HEK293 (cell line): Measurements from ENCODE around the gene WDR4.

ENCODE experiments used
- BCL6B ChIP-seq: fragments of 450-650 bp; formaldehyde crosslinking; IDR thresholded peaks from 2 replicates; pipeline ENCODE4 v1.5.1; 2017; ENCODE audit warnings: missing biosample characterization, missing genetic modification characterization
- GLI4 ChIP-seq: fragments of 450-650 bp; formaldehyde crosslinking; IDR thresholded peaks from 2 replicates; pipeline ENCODE4 v1.5.1; 2016; ENCODE audit warnings: missing biosample characterization, missing genetic modification characterization
- HIC1 ChIP-seq: fragments of 450-650 bp; formaldehyde crosslinking; IDR thresholded peaks from 2 replicates; pipeline ENCODE4 v1.5.1; 2016; ENCODE audit warnings: missing biosample characterization, missing genetic modification characterization
- KLF16 ChIP-seq: fragments of 450-650 bp; formaldehyde crosslinking; IDR thresholded peaks from 2 replicates; pipeline ENCODE4 v1.5.1; 2017; ENCODE audit warnings: missing biosample characterization, missing genetic modification characterization
- KLF17 ChIP-seq: fragments of 450-650 bp; formaldehyde crosslinking; IDR thresholded peaks from 2 replicates; pipeline ENCODE4 v1.5.1; 2016; ENCODE audit warnings: missing biosample characterization, missing genetic modification characterization
- OSR2 ChIP-seq: fragments of 450-650 bp; formaldehyde crosslinking; IDR thresholded peaks from 2 replicates; pipeline ENCODE4 v1.5.1; 2016; ENCODE audit warnings: missing biosample characterization, missing genetic modification characterization
- PRDM4 ChIP-seq: fragments of 450-650 bp; formaldehyde crosslinking; IDR thresholded peaks from 2 replicates; pipeline ENCODE4 v1.5.1; 2017; ENCODE audit warnings: missing biosample characterization, missing genetic modification characterization
- REPIN1 ChIP-seq: fragments of 450-650 bp; formaldehyde crosslinking; IDR thresholded peaks from 2 replicates; pipeline ENCODE4 v1.5.1; 2017; ENCODE audit warnings: missing biosample characterization, missing genetic modification characterization, low read depth
- SETDB1 ChIP-seq: IDR thresholded peaks from one replicate; pipeline ENCODE4 v1.6.1; 2017; ENCODE audit warnings: mild to moderate bottlenecking, low read length, moderate library complexity, mixed read lengths; ENCODE audit not compliant: insufficient read length
- ZFHX2 ChIP-seq: fragments of 450-650 bp; formaldehyde crosslinking; conservative IDR thresholded peaks from 2 replicates; pipeline ENCODE4 v1.5.1; 2016; ENCODE audit warnings: missing biosample characterization, missing genetic modification characterization
- ZNF114 ChIP-seq: fragments of 450-650 bp; formaldehyde crosslinking; IDR thresholded peaks from 2 replicates; pipeline ENCODE4 v1.5.0; 2017; ENCODE audit warnings: missing biosample characterization, missing genetic modification characterization
- ZNF157 ChIP-seq: fragments of 450-650 bp; formaldehyde crosslinking; IDR thresholded peaks from 2 replicates; pipeline ENCODE4 v1.5.1; 2016; ENCODE audit warnings: missing biosample characterization, missing genetic modification characterization
- ZNF18 ChIP-seq: fragments of 450-650 bp; formaldehyde crosslinking; IDR thresholded peaks from 2 replicates; pipeline ENCODE4 v1.5.1; 2016; ENCODE audit warnings: missing biosample characterization, missing genetic modification characterization
- ZNF24 ChIP-seq: fragments of 450-650 bp; formaldehyde crosslinking; IDR thresholded peaks from 2 replicates; pipeline ENCODE4 v1.5.1; 2016; ENCODE audit warnings: missing biosample characterization, missing genetic modification characterization
- ZNF280C ChIP-seq: fragments of 450-650 bp; formaldehyde crosslinking; IDR thresholded peaks from 2 replicates; pipeline ENCODE4 v1.5.1; 2016; ENCODE audit warnings: missing biosample characterization, missing genetic modification characterization
- ZNF513 ChIP-seq: fragments of 450-650 bp; IDR thresholded peaks from 2 replicates; pipeline ENCODE4 v1.5.1; 2018; ENCODE audit warnings: missing biosample characterization, missing genetic modification characterization
- ZNF558 ChIP-seq: fragments of 450-650 bp; formaldehyde crosslinking; IDR thresholded peaks from 2 replicates; pipeline ENCODE4 v1.5.1; 2016; ENCODE audit warnings: missing biosample characterization, missing genetic modification characterization
- ZNF560 ChIP-seq: fragments of 450-650 bp; formaldehyde crosslinking; IDR thresholded peaks from 2 replicates; pipeline ENCODE4 v1.5.1; 2017; ENCODE audit warnings: missing biosample characterization, missing genetic modification characterization, borderline replicate concordance
- ZNF645 ChIP-seq: fragments of 450-650 bp; formaldehyde crosslinking; IDR thresholded peaks from 2 replicates; pipeline ENCODE4; 2016; ENCODE audit warnings: missing biosample characterization, missing genetic modification characterization
- ZNF701 ChIP-seq: fragments of 450-650 bp; formaldehyde crosslinking; IDR thresholded peaks from 2 replicates; pipeline ENCODE4 v1.5.1; 2016; ENCODE audit warnings: missing biosample characterization, missing genetic modification characterization
- ZNF785 ChIP-seq: fragments of 450-650 bp; formaldehyde crosslinking; IDR thresholded peaks from 2 replicates; pipeline ENCODE4 v1.5.1; 2016; ENCODE audit warnings: missing biosample characterization, missing genetic modification characterization
- ZSCAN30 ChIP-seq: fragments of 450-650 bp; IDR thresholded peaks from 2 replicates; pipeline ENCODE4 v1.5.1; 2018; ENCODE audit warnings: missing biosample characterization, mild to moderate bottlenecking, missing genetic modification characterization, moderate library complexity
- ZSCAN5A ChIP-seq: fragments of 450-650 bp; formaldehyde crosslinking; IDR thresholded peaks from 2 replicates; pipeline ENCODE4 v1.5.1; 2016; ENCODE audit warnings: missing biosample characterization, missing genetic modification characterization

The WDR4 gene

GRCh38 chr21:42878993-42879787, at the start of gene WDR4 (continued):
- no peak for TF ChIP-seq ZNF701 (tag by site-specific recombination)
- TF ChIP-seq ZFHX2 = peak; percentile 60; the same call in 1 of the 2 replicates
- no peak; the same call in 1 of the 2 replicates for TF ChIP-seq HIC1 (tag by site-specific recombination)
- peak; percentile 94 for TF ChIP-seq KLF16
- TF ChIP-seq GLI4 = no peak
- no peak for TF ChIP-seq REPIN1 (tag by site-specific recombination)
- no peak for TF ChIP-seq BCL6B (tag by site-specific recombination)
- no peak for TF ChIP-seq ZNF18
- no peak for TF ChIP-seq ZNF114 (tag by site-specific recombination)
- no peak for TF ChIP-seq ZNF645 (tag by site-specific recombination)
- TF ChIP-seq ZSCAN5A = peak; percentile 92
- no peak for TF ChIP-seq ZNF280C (tag by site-specific recombination)
- peak; percentile 89 for TF ChIP-seq ZNF785 (tag by site-specific recombination)
- peak; percentile 78; the same call in 1 of the 2 replicates for TF ChIP-seq KLF17 (tag by site-specific recombination)
- TF ChIP-seq ZSCAN30 (tag by site-specific recombination) = no peak; the same call in 1 of the 2 replicates
- peak; percentile 22; the same call in 1 of the 2 replicates for TF ChIP-seq OSR2 (tag by site-specific recombination)
- no peak for TF ChIP-seq ZNF558 (tag by site-specific recombination)
- no peak for TF ChIP-seq ZNF560 (tag by site-specific recombination)
- TF ChIP-seq ZNF24 (tag by site-specific recombination) = peak; percentile 94
- no peak for TF ChIP-seq ZNF513 (tag by site-specific recombination)
- peak; percentile 27; the same call in 1 of the 2 replicates for TF ChIP-seq PRDM4
- no peak for TF ChIP-seq ZNF157 (tag by site-specific recombination)
- no peak for TF ChIP-seq SETDB1
